Measurements from ENCODE around the gene NLRP8. TPM values are rescaled to one million over a fixed set of nuclear protein-coding genes. Genes with fewer than 3 reads are reported as not detected.
"Not testable (repeated sequence)": the region's sequence is repeated elsewhere in the genome, so short reads cannot be mapped to it uniquely, and the experiment has no call there.

NLRP8 gene
- total RNA-seq, 4 donors from 2014 or later, result not detected

DNA sequence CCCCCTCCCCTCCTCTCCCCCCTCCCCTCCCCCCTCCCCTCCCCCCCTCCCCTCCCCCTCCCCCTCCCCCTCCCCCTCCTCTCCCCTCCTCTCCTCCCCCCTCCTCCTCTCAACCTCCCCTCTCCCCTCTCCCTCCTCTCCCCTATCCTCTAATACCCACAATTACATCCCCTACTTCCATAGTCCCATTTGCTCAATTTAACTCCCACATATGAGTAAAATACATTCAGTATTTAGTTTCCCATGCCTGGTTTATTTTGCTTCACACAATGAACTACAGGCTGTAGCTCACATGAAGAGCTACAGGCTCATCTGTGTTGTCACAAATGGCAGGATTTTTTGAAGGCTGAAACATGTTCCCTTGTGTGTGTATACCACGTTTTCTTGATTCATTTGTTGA, 45.9 kb downstream of the NLRP8 start:
- Histone ChIP-seq H3K4me1 (no peaks in the 10 kb centered on the region), H3K36me3 (no peaks in the 10 kb centered on the region), H3K9me3 (no peaks in the 10 kb centered on the region), H3K27me3 (no peaks in the 10 kb centered on the region), H3K27ac (no peak overlapping the region), H3K4me3 (no peak overlapping the region)
- DNase-seq, result no peak
- intact Hi-C loops (cut with DNase I; ENCODE audit: low total_unique reads), result no loop called here
- TF ChIP-seq, protein P1, sequence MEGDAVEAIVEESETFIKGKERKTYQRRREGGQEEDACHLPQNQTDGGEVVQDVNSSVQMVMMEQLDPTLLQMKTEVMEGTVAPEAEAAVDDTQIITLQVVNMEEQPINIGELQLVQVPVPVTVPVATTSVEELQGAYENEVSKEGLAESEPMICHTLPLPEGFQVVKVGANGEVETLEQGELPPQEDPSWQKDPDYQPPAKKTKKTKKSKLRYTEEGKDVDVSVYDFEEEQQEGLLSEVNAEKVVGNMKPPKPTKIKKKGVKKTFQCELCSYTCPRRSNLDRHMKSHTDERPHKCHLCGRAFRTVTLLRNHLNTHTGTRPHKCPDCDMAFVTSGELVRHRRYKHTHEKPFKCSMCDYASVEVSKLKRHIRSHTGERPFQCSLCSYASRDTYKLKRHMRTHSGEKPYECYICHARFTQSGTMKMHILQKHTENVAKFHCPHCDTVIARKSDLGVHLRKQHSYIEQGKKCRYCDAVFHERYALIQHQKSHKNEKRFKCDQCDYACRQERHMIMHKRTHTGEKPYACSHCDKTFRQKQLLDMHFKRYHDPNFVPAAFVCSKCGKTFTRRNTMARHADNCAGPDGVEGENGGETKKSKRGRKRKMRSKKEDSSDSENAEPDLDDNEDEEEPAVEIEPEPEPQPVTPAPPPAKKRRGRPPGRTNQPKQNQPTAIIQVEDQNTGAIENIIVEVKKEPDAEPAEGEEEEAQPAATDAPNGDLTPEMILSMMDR (IDR thresholded peaks at IDR 0.05), result no peak
- no peak for TF ChIP-seq POLR2A (IDR thresholded peaks at IDR 0.05)

DNA sequence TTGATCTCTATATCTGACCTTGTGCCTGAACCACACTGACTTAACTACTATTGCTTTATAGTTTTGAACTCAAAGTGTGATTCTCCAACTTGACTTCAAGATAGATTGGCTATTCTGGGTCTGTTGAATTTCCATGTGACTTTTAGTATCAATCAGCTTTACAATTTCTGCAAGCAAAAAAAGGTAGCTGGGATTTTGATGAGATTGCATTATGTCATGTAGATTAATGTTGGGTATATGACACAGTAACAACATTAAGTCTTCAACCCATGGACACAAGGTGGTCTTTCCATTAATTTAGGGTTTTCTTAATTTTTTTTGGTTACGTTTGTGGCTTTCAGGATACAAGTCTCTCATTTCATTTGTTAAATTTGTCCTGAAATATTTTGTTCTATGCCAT, 67.1 kb downstream of the NLRP8 start:
- TF ChIP-seq POLR2A (IDR thresholded peaks at IDR 0.05), result no peak
- TF ChIP-seq, protein P1 (IDR thresholded peaks at IDR 0.05), result no peak
- Histone ChIP-seq H3K9me3 (no peaks in the 10 kb centered on the region), H3K27me3 (no peaks in the 10 kb centered on the region), H3K4me1 (no peaks in the 10 kb centered on the region), H3K27ac (no peak overlapping the region), H3K36me3 (no peaks in the 10 kb centered on the region), H3K4me3 (no peak overlapping the region)
- intact Hi-C loops (cut with DNase I; ENCODE audit: low total_unique reads), result no loop called here
- DNase-seq, result no peak

DNA sequence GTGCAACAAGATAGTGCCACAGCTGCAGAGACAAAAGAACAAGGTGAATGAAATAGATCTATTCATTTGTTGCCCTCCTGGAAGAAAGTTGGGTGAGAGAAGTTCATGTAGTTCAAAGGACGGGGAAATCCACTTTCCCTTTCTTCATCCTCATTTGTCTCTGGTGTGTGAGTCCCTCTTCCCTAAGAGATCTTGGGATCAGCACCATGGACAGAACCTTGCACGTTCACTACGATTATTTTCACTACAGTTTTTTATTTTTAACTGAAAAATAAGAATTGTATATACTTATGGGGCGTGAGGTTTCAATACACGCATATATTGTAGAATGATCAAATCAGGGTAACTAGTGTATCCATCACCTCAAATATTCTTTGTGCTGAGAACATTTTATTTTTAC, 68.1 kb downstream of the NLRP8 start:
- H3K27me3 ChIP-seq, result no peaks in the 10 kb centered on the region
- no peak for TF ChIP-seq POLR2A (IDR thresholded peaks at IDR 0.05)
- TF ChIP-seq, protein P1 (IDR thresholded peaks at IDR 0.05), result no peak
- no peak overlapping the region for H3K4me3 ChIP-seq
- H3K4me1 ChIP-seq, result no peaks in the 10 kb centered on the region
- H3K36me3 ChIP-seq, result no peaks in the 10 kb centered on the region
- no peaks in the 10 kb centered on the region for H3K9me3 ChIP-seq
- intact Hi-C loops (cut with DNase I; ENCODE audit: low total_unique reads), result no loop called here
- no peak overlapping the region for H3K27ac ChIP-seq
- DNase-seq, result no peak

DNA sequence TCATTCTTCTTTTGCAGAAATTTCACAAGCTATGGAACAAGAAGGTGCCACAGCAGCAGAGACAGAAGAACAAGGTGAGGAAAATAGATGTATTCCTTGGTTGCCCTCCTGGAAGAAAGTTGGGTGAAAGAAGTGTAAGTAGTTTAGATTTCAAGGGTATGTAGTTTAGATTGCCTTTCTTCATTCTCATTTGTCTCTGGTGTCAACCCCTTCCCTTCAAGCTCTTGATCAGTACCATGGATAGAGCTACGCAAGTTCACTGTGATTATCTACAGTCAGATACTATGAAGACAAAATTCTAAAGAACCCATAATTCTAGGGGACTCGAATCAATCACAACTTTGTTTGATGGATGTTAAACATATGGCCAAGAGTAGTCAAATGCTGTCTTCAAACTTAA, 71.7 kb downstream of the NLRP8 start:
- H3K4me1 ChIP-seq; H3K36me3 ChIP-seq; H3K9me3 ChIP-seq; H3K4me3 ChIP-seq; H3K27me3 ChIP-seq; H3K27ac ChIP-seq; intact Hi-C loops (cut with DNase I; ENCODE audit: low total_unique reads); DNase-seq: not testable (repeated sequence)

DNA sequence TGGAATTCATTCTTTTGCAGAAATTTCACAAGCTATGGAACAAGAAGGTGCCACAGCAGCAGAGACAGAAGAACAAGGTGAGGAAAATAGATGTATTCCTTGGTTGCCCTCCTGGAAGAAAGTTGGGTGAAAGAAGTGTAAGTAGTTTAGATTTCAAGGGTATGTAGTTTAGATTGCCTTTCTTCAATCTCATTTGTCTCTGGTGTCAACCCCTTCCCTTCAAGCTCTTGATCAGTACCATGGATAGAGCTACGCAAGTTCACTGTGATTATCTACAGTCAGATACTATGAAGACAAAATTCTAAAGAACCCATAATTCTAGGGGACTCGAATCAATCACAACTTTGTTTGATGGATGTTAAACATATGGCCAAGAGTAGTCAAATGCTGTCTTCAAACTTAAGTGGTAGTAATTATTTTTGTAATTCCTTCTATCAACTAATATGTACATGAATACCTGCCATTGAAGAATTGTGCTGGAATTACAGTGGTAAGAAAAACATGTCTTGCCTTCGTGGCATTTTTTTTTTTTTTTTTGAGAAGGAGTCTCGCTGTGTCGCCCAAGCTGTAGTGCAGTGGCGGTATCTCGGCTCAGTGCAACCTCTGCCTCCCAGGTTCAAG, 72.8 kb downstream of the NLRP8 start:
- H3K36me3 ChIP-seq; H3K9me3 ChIP-seq; H3K27me3 ChIP-seq; H3K4me1 ChIP-seq; intact Hi-C loops (cut with DNase I; ENCODE audit: low total_unique reads); H3K27ac ChIP-seq; DNase-seq; H3K4me3 ChIP-seq: not testable (repeated sequence)

DNA sequence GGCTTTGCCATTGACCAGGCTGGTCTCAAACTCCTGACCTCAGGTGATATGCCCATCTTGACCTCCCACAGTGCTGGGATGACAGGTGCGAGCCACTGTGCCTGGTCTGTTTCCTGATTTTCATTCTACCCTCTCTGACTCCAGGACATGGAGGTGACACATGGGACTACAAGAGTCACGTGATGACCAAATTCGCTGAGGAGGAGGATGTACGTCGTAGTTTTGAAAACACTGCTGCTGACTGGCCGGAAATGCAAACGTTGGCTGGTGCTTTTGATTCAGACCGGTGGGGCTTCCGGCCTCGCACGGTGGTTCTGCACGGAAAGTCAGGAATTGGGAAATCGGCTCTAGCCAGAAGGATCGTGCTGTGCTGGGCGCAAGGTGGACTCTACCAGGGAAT, 79.1 kb downstream of the NLRP8 start:
- Histone ChIP-seq H3K27me3 (no peaks in the 10 kb centered on the region), H3K4me3 (no peak overlapping the region), H3K9me3 (no peaks in the 10 kb centered on the region), H3K27ac (no peak overlapping the region), H3K36me3 (no peaks in the 10 kb centered on the region), H3K4me1 (no peaks in the 10 kb centered on the region)
- TF ChIP-seq, protein P1 (IDR thresholded peaks at IDR 0.05), result no peak
- TF ChIP-seq POLR2A (IDR thresholded peaks at IDR 0.05), result no peak
- no peak for DNase-seq
- intact Hi-C loops (cut with DNase I; ENCODE audit: low total_unique reads), result no loop called here

Other genes starting within 250 kb of the NLRP8 start
- gene NLRP9, start 209.4 kb upstream of the NLRP8 start, total RNA-seq, result under 1 TPM in 1 of 4 donors, not detected in 3; 0.28 TPM
- not detected for gene RFPL4A, start 188.7 kb upstream of the NLRP8 start, total RNA-seq
- not detected for gene RFPL4AL1, start 178.7 kb upstream of the NLRP8 start, total RNA-seq
- under 1 TPM in 1 of 4 donors, not detected in 3; 0.28 TPM for gene NLRP11, start 115.8 kb upstream of the NLRP8 start, total RNA-seq
- gene NLRP4, start 111.3 kb upstream of the NLRP8 start, total RNA-seq, result 1 to 10 TPM in 1 of 4 donors, not detected in 3; 1.5 TPM
- not detected for gene NLRP13, start 15.5 kb upstream of the NLRP8 start, total RNA-seq
- under 1 TPM in 1 of 4 donors, not detected in 3; 0.35 TPM for gene NLRP5, start 38.9 kb downstream of the NLRP8 start, total RNA-seq
- gene ZNF787, start 173.5 kb downstream of the NLRP8 start, total RNA-seq, result 10 to 100 TPM in 2 of 4 donors, 1 to 10 TPM in 1, not detected in 1; 3.3 to 32.1 (median 21.5) TPM
- 10 to 100 TPM in 3 of 4 donors, 1 to 10 TPM in 1; 5.3 to 38.9 (median 21.0) TPM for gene ZNF444, start 193.5 kb downstream of the NLRP8 start, total RNA-seq
- gene GALP, start 228.2 kb downstream of the NLRP8 start, total RNA-seq, result not detected
- gene ZSCAN5B, start 250.0 kb downstream of the NLRP8 start, total RNA-seq, result not detected